Colonic mucosa (tissue), 4 donors: ENCODE data around the gene GALNT9. TPM values are rescaled to one million over a fixed set of nuclear protein-coding genes. Genes with fewer than 3 reads are reported as not detected.

Experiments used
- DNase-seq: peaks from one replicate; pipeline ENCODE4 v3.0.0-alpha.2; 2020
- H3K27ac ChIP-seq: fragments of 200-600 bp; one replicate; pipeline ENCODE4 v1.8.0; 2021
- H3K27me3 ChIP-seq: fragments of 200-600 bp; one replicate; pipeline ENCODE4 v1.8.0; 2021
- H3K36me3 ChIP-seq: fragments of 200-600 bp; one replicate; pipeline ENCODE4 v1.8.0; 2021
- H3K4me1 ChIP-seq: fragments of 200-600 bp; one replicate; pipeline ENCODE4 v1.8.0; 2021; ENCODE audit warnings: mild to moderate bottlenecking
- H3K4me3 ChIP-seq: fragments of 200-600 bp; one replicate; pipeline ENCODE4 v1.8.0; 2021
- H3K9ac ChIP-seq, 2 donors: one replicate each; pipeline ENCODE4 v1.7.0; 2013; ENCODE audit warnings: control low read depth in 2 of 2, low read depth in 2 of 2, low read length in 2 of 2
- H3K9me3 ChIP-seq: fragments of 200-600 bp; one replicate; pipeline ENCODE4 v1.8.0; 2021
- CTCF ChIP-seq: fragments of 200-600 bp; IDR thresholded peaks from one replicate; pipeline ENCODE4 v1.8.0; 2022; ENCODE audit warnings: antibody characterized with exemption, mild to moderate bottlenecking
- intact Hi-C: fragments of 100-400 bp; cut with DNase I; formaldehyde crosslinking; loops from one replicate; pipeline ENCODE4 v1.14.1; 2022
- total RNA-seq, 2 donors: library from RNA; stranded (reverse); fragmentation: NEBNext Ultra II Directional in 1 of 2; extraction: Animal tissue kit (Norgen Biotek cat#: 25700) in 1 of 2; gene quantifications; one replicate each; pipeline ENCODE4 v1.2.1, GENCODE V29; 2021
- donor health status: healthy.
- donor health status: DM: no; HTN: no; CAD: no.
- donor health status: DM: no; HTN: no; CAD: no.

GALNT9 gene
- total RNA-seq, 2 donors from 2014 or later, result 0.45 TPM; not detected in 1

GRCh38 chr12:132270516-132270915 is 58.9 kb downstream of the GALNT9 start:
- DNase-seq, result no peak
- Histone ChIP-seq H3K27ac (no peak overlapping the region), H3K4me1 (no peaks in the 10 kb centered on the region), H3K27me3 (no peaks in the 10 kb centered on the region), H3K36me3 (no peaks in the 10 kb centered on the region), H3K9me3 (no peaks in the 10 kb centered on the region), H3K9ac (no peak overlapping the region), H3K4me3 (no peak overlapping the region)
- TF ChIP-seq CTCF, result no peak
- intact Hi-C loops, result no loop called here

GRCh38 chr12:132269271-132269968 is 60.0 kb downstream of the GALNT9 start:
- Histone ChIP-seq H3K27ac (no peak overlapping the region), H3K4me1 (no peaks in the 10 kb centered on the region), H3K9ac (no peak overlapping the region), H3K4me3 (no peak overlapping the region), H3K9me3 (no peaks in the 10 kb centered on the region), H3K36me3 (no peaks in the 10 kb centered on the region), H3K27me3 (no peaks in the 10 kb centered on the region)
- no peak for TF ChIP-seq CTCF
- intact Hi-C loops, result no loop called here
- DNase-seq, result no peak

GRCh38 chr12:132268674-132269073 is 60.7 kb downstream of the GALNT9 start:
- intact Hi-C loops, result no loop called here
- H3K4me3 ChIP-seq, result no peak overlapping the region
- no peak for TF ChIP-seq CTCF
- H3K4me1 ChIP-seq, result no peaks in the 10 kb centered on the region
- no peaks in the 10 kb centered on the region for H3K36me3 ChIP-seq
- no peaks in the 10 kb centered on the region for H3K9me3 ChIP-seq
- no peak for DNase-seq
- H3K27ac ChIP-seq, result no peak overlapping the region
- H3K27me3 ChIP-seq, result no peaks in the 10 kb centered on the region
- no peak overlapping the region for H3K9ac ChIP-seq

- no peaks in the 10 kb centered on the region for H3K4me1 ChIP-seq
Measured at GRCh38 chr12:132267873-132268272, 61.5 kb downstream of the GALNT9 start.

GRCh38 chr12:132266802-132267201 is 62.6 kb downstream of the GALNT9 start:
- Histone ChIP-seq H3K4me1 (no peaks in the 10 kb centered on the region), H3K36me3 (no peaks in the 10 kb centered on the region), H3K4me3 (no peak overlapping the region), H3K27ac (no peak overlapping the region), H3K27me3 (no peaks in the 10 kb centered on the region), H3K9me3 (no peaks in the 10 kb centered on the region), H3K9ac (no peak overlapping the region)
- no peak for TF ChIP-seq CTCF
- no peak for DNase-seq
- intact Hi-C loops, result no loop called here

More at GRCh38 chr12:132267873-132268272, 61.5 kb downstream of the GALNT9 start:
- H3K36me3 ChIP-seq, result no peaks in the 10 kb centered on the region
- no peak overlapping the region for H3K27ac ChIP-seq
- H3K9me3 ChIP-seq, result no peaks in the 10 kb centered on the region
- intact Hi-C loops, result no loop called here
- H3K4me3 ChIP-seq, result no peak overlapping the region
- no peak overlapping the region for H3K9ac ChIP-seq
- TF ChIP-seq CTCF, result no peak
- no peaks in the 10 kb centered on the region for H3K27me3 ChIP-seq
- DNase-seq, result no peak
